Neural progenitor cell (in vitro differentiated cells): ENCODE results near the gene KLHL10.

Experiments used
- CTCF ChIP-seq: fragments of 200-600 bp; sonication (generic); IDR thresholded peaks from 2 replicates; pipeline ENCODE4 v1.5.1; 2017; ENCODE audit warnings: antibody characterized with exemption, mild to moderate bottlenecking
- EZH2 ChIP-seq: fragments of 200-600 bp; sonication (generic); IDR thresholded peaks from 2 replicates; pipeline ENCODE4 v1.6.1; 2017; ENCODE audit warnings: antibody characterized with exemption, mild to moderate bottlenecking, moderate library complexity
- EZH2phosphoT487 ChIP-seq: fragments of 200-600 bp; sonication (generic); IDR thresholded peaks from 2 replicates; pipeline ENCODE4 v1.6.1; 2017; ENCODE audit warnings: antibody characterized with exemption

GRCh38 chr17:41794540-41794975 is 43.1 kb upstream of the KLHL10 start:
- TF ChIP-seq CTCF: no peak
- TF ChIP-seq EZH2phosphoT487: no peak
- no peak for TF ChIP-seq EZH2
